ENCODE measurements around the gene MPRIP.

Gene MPRIP

DNA sequence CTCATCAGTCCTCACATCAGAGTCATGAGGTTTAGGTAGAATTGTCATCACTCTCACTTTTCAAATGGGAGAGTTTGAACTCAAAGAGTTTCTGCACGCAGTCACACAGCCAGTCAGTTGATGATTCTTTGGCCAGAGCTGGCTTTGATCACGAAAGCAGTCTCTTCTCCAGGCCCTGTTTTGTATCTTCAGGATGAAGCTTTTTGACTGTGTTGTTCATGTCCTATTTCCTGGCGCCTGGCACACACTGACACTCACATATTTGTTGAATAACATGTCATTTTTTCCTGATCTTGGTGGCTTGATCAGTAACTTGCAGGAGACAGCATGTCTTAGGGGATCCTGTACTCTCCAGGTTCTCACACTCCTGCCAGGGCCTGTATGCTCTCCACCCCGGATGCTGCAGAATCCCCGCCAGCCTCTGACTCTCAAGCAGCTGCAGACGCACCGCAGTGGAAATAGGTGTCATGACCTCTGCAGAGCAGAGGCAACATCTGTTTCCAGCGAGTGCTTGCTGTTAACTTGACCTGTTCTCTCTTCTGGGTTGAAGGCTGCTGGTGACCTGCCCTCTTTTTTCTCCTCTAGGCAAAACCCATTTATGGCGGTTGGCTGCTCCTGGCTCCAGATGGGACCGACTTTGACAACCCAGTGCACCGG lies 33.0 kb downstream of the MPRIP start:
- peak; percentile 75 for DNase-seq (ENCODE audit: low read depth, low spot score)
- no peak overlapping the region for H3K4me3 ChIP-seq (ENCODE audit: low read depth, low read length)
- TF ChIP-seq, protein P1, sequence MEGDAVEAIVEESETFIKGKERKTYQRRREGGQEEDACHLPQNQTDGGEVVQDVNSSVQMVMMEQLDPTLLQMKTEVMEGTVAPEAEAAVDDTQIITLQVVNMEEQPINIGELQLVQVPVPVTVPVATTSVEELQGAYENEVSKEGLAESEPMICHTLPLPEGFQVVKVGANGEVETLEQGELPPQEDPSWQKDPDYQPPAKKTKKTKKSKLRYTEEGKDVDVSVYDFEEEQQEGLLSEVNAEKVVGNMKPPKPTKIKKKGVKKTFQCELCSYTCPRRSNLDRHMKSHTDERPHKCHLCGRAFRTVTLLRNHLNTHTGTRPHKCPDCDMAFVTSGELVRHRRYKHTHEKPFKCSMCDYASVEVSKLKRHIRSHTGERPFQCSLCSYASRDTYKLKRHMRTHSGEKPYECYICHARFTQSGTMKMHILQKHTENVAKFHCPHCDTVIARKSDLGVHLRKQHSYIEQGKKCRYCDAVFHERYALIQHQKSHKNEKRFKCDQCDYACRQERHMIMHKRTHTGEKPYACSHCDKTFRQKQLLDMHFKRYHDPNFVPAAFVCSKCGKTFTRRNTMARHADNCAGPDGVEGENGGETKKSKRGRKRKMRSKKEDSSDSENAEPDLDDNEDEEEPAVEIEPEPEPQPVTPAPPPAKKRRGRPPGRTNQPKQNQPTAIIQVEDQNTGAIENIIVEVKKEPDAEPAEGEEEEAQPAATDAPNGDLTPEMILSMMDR (IDR thresholded peaks at IDR 0.05; ENCODE audit: low read depth, low read length): no peak
- in situ Hi-C loops (cut with HindIII; ENCODE audit: low sequenced_read_pairs): no loop called here

DNA sequence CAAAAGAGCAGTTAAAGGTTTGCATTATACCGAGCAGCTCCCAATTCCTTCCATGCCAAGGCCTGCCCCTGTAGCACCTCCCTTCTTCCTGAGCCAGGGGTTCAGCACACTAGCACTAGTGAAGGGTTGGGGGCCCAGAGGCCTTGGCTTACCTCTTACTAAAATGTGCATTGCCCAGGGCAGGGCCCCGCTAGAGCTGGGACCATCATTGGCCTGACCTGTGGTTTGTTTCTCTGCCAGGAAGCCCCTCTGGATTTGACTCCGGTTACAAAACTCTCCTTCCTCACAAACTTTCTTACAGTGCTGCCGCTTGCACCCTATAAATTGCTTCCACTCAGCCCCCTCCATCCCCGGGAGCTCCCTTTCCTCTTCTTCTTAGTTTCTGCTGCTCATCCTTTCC lies 33.8 kb downstream of the MPRIP start:
- TF ChIP-seq, protein P1 (IDR thresholded peaks at IDR 0.05; ENCODE audit: low read depth, low read length): no peak
- no peak for DNase-seq (ENCODE audit: low read depth, low spot score)
- no peak overlapping the region for H3K4me3 ChIP-seq (ENCODE audit: low read depth, low read length)
- in situ Hi-C loops (cut with HindIII; ENCODE audit: low sequenced_read_pairs): no loop called here

DNA sequence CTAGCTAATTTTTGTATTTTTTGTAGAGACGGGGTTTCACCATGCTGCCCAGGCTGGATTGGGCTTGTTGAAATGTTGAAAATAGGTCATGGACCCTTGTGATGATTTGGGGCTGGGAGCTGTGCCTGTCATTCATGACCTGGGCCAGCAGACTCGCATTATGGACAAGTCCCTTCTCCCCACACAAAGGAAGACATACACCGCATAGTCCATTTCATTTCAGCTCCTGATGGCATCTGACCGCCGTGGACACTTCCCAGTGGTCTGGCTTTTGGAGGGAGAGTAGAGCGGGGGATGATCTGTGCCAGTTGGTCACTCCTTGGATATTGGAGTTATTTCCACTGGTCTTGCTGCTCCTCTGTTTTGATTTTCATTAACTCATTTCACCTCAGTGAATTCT lies 34.8 kb downstream of the MPRIP start:
- in situ Hi-C loops (cut with HindIII; ENCODE audit: low sequenced_read_pairs): no loop called here
- no peak for DNase-seq (ENCODE audit: low read depth, low spot score)
- no peak overlapping the region for H3K4me3 ChIP-seq (ENCODE audit: low read depth, low read length)
- TF ChIP-seq, protein P1 (IDR thresholded peaks at IDR 0.05; ENCODE audit: low read depth, low read length): no peak

DNA sequence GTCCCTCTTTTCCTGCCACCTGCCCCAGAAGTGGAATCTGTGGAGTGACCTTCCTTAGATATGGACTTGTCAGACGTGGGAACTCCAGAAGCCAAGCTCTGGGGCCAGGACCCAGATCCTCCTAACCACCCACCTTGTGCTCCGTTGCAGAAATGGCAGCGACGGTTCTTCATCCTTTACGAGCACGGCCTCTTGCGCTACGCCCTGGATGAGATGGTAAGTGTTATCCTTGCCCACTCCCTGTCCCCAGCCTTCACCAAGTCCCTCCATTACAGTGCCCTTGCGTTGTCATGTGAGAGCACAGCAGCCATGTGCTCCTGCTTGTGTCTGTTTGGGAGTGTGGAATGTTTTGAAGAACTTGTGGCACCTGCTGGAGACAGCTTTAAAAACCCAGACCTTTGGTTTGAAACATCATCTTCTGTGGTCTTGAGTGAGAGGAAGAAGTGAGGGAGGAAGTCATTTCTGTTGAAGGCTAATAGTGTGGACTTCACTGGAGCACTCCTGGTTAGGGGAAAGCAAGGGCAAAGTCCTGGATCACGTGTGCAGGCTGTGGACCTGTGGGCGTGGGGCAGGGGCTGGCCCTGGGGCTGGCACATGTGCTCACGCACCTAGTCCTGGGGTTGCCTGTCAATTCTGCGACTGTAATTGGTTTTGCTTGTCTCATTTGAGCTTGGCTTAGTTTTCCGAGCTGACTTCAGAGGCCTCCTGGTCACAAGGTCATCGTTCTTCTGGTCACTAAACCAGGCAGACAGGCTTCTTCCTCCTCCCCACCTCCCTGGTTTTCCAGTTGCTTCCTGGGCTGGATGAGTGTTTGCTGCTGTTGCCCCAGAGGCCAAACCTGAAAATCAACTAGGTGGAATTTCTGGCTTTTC lies 35.8 kb downstream of the MPRIP start:
- no peak overlapping the region for H3K4me3 ChIP-seq (ENCODE audit: low read depth, low read length)
- in situ Hi-C loops (cut with HindIII; ENCODE audit: low sequenced_read_pairs): no loop called here
- DNase-seq (ENCODE audit: low read depth, low spot score): no peak
- TF ChIP-seq, protein P1 (IDR thresholded peaks at IDR 0.05; ENCODE audit: low read depth, low read length): no peak

DNA sequence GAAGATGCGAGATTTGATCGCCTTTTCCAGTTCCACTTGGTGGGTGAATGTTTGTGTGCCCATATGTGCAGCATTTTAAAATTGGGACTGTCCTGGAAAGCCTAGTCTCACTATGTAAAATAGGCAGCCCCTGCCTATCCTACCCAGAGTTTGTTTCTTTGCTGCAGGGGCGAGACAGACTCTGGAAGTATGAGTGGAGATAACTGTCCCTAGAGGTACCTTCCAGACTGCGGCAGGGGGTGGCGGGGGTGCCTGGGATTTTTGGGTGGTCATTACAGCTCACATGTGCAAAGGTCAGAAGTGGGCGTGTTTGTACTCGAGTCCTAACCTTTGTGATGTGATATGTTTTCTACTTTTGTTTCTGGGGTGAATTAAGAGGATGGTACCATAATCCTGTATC lies 36.6 kb downstream of the MPRIP start:
- in situ Hi-C loops (cut with HindIII; ENCODE audit: low sequenced_read_pairs): no loop called here
- DNase-seq (ENCODE audit: low read depth, low spot score): no peak
- H3K4me3 ChIP-seq (ENCODE audit: low read depth, low read length): no peak overlapping the region

DNA sequence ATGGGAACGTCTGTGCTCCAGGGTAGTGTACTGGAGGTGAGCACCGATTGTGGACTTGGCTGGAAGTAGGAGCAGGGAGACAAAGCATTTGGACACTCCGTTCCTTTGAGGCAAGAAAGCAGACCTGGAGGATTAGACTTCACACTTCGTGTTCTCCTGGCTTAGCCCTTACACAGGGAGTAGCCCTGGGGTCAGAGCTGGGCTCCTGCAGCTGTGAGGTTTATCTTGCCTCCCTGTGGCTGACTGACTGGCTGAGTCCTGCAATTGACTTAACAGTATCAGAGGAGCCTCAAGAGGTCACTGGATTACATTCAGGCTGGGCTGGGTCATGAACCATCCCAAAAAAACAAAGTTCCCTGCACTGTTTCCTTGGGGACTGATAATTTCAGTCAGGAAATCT lies 37.1 kb downstream of the MPRIP start:
- TF ChIP-seq, protein P1 (IDR thresholded peaks at IDR 0.05; ENCODE audit: low read depth, low read length): no peak
- in situ Hi-C loops (cut with HindIII; ENCODE audit: low sequenced_read_pairs): no loop called here
- no peak overlapping the region for H3K4me3 ChIP-seq (ENCODE audit: low read depth, low read length)
- DNase-seq (ENCODE audit: low read depth, low spot score): no peak

More for the DNA sequence above, 36.6 kb downstream of the MPRIP start:
- TF ChIP-seq, protein P1 (IDR thresholded peaks at IDR 0.05; ENCODE audit: low read depth, low read length): no peak

Data from astrocyte of the spinal cord (primary cell).